ENCODE results near the gene RBPJL. TPM values are rescaled to one million over a fixed set of nuclear protein-coding genes. Genes with fewer than 3 reads are reported as not detected.

Gene RBPJL
- total and polyA plus RNA-seq, 2 of the 13 experiments (the other 11 are each of a cell fraction or from before 2014, with no cell fraction given), result not detected

GRCh38 chr20:45343532-45344167 lies 37.0 kb downstream of the RBPJL start (continued):
- peak; percentile 98 for TF ChIP-seq SKI (IDR thresholded peaks at IDR 0.05; ENCODE audit: partially characterized antibody)
- TF ChIP-seq RXRA (CRISPR knock-in tag; IDR thresholded peaks at IDR 0.05), result 0 out of 2 replicates have a peak, but pooled peaks have one; percentile 10
- peak; percentile 71 for TF ChIP-seq TBX2 (CRISPR knock-in tag; IDR thresholded peaks at IDR 0.05; ENCODE audit: borderline replicate concordance)
- TF ChIP-seq ZNF556 (CRISPR knock-in tag; IDR thresholded peaks at IDR 0.05; ENCODE audit: borderline replicate concordance), result peak; percentile 74
- 0 out of 2 replicates have a peak, but pooled peaks have one; percentile 20 for TF ChIP-seq MAX (IDR thresholded peaks at IDR 0.05)
- no peak for TF ChIP-seq EED (CRISPR knock-in tag; IDR thresholded peaks at IDR 0.05)
- 0 out of 2 replicates have a peak, but pooled peaks have one; percentile 5 for TF ChIP-seq ZSCAN20 (CRISPR knock-in tag; IDR thresholded peaks at IDR 0.05; ENCODE audit: borderline replicate concordance)
- TF ChIP-seq SMYD3 (CRISPR knock-in tag; IDR thresholded peaks at IDR 0.05), result peak; percentile 20; the same call in 1 of the 2 replicates
- peak; percentile 71; the same call in 1 of the 2 replicates for TF ChIP-seq ZNF510 (CRISPR knock-in tag; IDR thresholded peaks at IDR 0.05; ENCODE audit: low read depth)
- TF ChIP-seq KLF9 (CRISPR knock-in tag; IDR thresholded peaks at IDR 0.05; ENCODE audit: low read depth), result 0 out of 2 replicates have a peak, but pooled peaks have one; percentile 28
- 0 out of 2 replicates have a peak, but pooled peaks have one; percentile 11 for TF ChIP-seq ETV5 (CRISPR knock-in tag; IDR thresholded peaks at IDR 0.05; ENCODE audit: borderline replicate concordance)
- TF ChIP-seq GATAD1 (CRISPR knock-in tag; IDR thresholded peaks at IDR 0.05), result 0 out of 2 replicates have a peak, but pooled peaks have one; percentile 12
- 0 out of 2 replicates have a peak, but pooled peaks have one; percentile 12 for TF ChIP-seq ZNF263 (CRISPR knock-in tag; IDR thresholded peaks at IDR 0.05)
- TF ChIP-seq PAXIP1 (CRISPR knock-in tag; conservative IDR thresholded peaks at IDR 0.05), result peak; percentile 86
- TF ChIP-seq ZNF850 (CRISPR knock-in tag; conservative IDR thresholded peaks at IDR 0.05), result peak; percentile 82; the same call in 1 of the 2 replicates
- TF ChIP-seq, protein P1, sequence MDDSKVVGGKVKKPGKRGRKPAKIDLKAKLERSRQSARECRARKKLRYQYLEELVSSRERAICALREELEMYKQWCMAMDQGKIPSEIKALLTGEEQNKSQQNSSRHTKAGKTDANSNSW (CRISPR knock-in tag; IDR thresholded peaks at IDR 0.05; ENCODE audit: borderline replicate concordance), result 0 out of 2 replicates have a peak, but pooled peaks have one; percentile 19
- peak; percentile 0; the same call in 1 of the 2 replicates for TF ChIP-seq SAP130 (CRISPR knock-in tag; IDR thresholded peaks at IDR 0.05; ENCODE audit: low read depth)
- TF ChIP-seq ONECUT2 (CRISPR knock-in tag; IDR thresholded peaks at IDR 0.05), result peak; percentile 75; the same call in 1 of the 2 replicates
- TF ChIP-seq SNAPC5 (CRISPR knock-in tag; IDR thresholded peaks at IDR 0.05; ENCODE audit: borderline replicate concordance), result peak; percentile 79; the same call in 1 of the 2 replicates
- TF ChIP-seq ZNF563 (CRISPR knock-in tag; IDR thresholded peaks at IDR 0.05), result 0 out of 2 replicates have a peak, but pooled peaks have one; percentile 38
- 0 out of 2 replicates have a peak, but pooled peaks have one; percentile 15 for TF ChIP-seq TP53 (CRISPR knock-in tag; conservative IDR thresholded peaks at IDR 0.05)
- peak; percentile 14; the same call in 1 of the 2 replicates for TF ChIP-seq E2F5 (CRISPR knock-in tag; conservative IDR thresholded peaks at IDR 0.05)
- peak in 1 of 2 experiments; percentile 12; a peak in 1 of 4 replicates for TF ChIP-seq KLF16 (CRISPR knock-in tag; IDR thresholded peaks at IDR 0.05)
- TF ChIP-seq RARA (CRISPR knock-in tag; IDR thresholded peaks at IDR 0.05), result peak; percentile 62
- TF ChIP-seq ZNF530 (CRISPR knock-in tag; IDR thresholded peaks at IDR 0.05; ENCODE audit: low read depth), result no peak
- TF ChIP-seq HDAC2 (CRISPR knock-in tag; IDR thresholded peaks at IDR 0.05), result peak; percentile 25; the same call in 1 of the 2 replicates

Measured in HepG2 (cell line).